T follicular helper cell (primary cell): ENCODE measurements around the gene NPAS3.

Experiments
- DNase-seq: peaks from one replicate; pipeline ENCODE4 v3.0.0-alpha.2; 2020; ENCODE audit warnings: low read depth

NPAS3 gene

GRCh38 chr14:32940711-32941667 is 2.3 kb downstream of the NPAS3 start:
- DNase-seq = no peak

- DNase-seq = no peak
Measured at GRCh38 chr14:32941668-32942065, 3.0 kb downstream of the NPAS3 start.

GRCh38 chr14:32947081-32947480 is 8.4 kb downstream of the NPAS3 start:
- no peak for DNase-seq

GRCh38 chr14:32947792-32948191 is 9.1 kb downstream of the NPAS3 start:
- no peak for DNase-seq

- no peak for DNase-seq
Measured at GRCh38 chr14:32950584-32950983, 11.9 kb downstream of the NPAS3 start.

GRCh38 chr14:32967421-32967820 is 28.7 kb downstream of the NPAS3 start:
- DNase-seq = no peak

GRCh38 chr14:32968972-32969544 is 30.4 kb downstream of the NPAS3 start:
- no peak for DNase-seq

- DNase-seq = no peak
Measured at GRCh38 chr14:32977913-32978312, 39.2 kb downstream of the NPAS3 start.

GRCh38 chr14:32978691-32979255 is 40.1 kb downstream of the NPAS3 start:
- DNase-seq = no peak

GRCh38 chr14:32980178-32980901 is 41.7 kb downstream of the NPAS3 start:
- no peak for DNase-seq

GRCh38 chr14:32980902-32981501 is 42.3 kb downstream of the NPAS3 start:
- DNase-seq = no peak

- no peak for DNase-seq
Measured at GRCh38 chr14:32984241-32984930, 45.7 kb downstream of the NPAS3 start.

- no peak for DNase-seq
Measured at GRCh38 chr14:32985866-32986265, 47.2 kb downstream of the NPAS3 start.

GRCh38 chr14:32986791-32987540 is 48.3 kb downstream of the NPAS3 start:
- DNase-seq = no peak

GRCh38 chr14:32991691-32992090 is 53.0 kb downstream of the NPAS3 start:
- no peak for DNase-seq

GRCh38 chr14:32993921-32994320 is 55.2 kb downstream of the NPAS3 start:
- no peak for DNase-seq

GRCh38 chr14:32996343-32996742 is 57.7 kb downstream of the NPAS3 start:
- DNase-seq = no peak

GRCh38 chr14:32998433-32998832 is 59.8 kb downstream of the NPAS3 start:
- no peak for DNase-seq

GRCh38 chr14:33009673-33010072 is 71.0 kb downstream of the NPAS3 start:
- no peak for DNase-seq

- DNase-seq = no peak
Measured at GRCh38 chr14:33010495-33010894, 71.8 kb downstream of the NPAS3 start.

- no peak for DNase-seq
Measured at GRCh38 chr14:33014710-33015109, 76.0 kb downstream of the NPAS3 start.
